Bronchial smooth muscle cell (primary cell): Measurements from ENCODE around the gene ETV6. TPM values are rescaled to one million over a fixed set of nuclear protein-coding genes. Genes with fewer than 3 reads are reported as not detected.

Source experiments
- total RNA-seq: library from RNA; depleted of rRNA; stranded (reverse); fragments of >200 nt; gene quantifications from 2 replicates; pipeline ENCODE4 v1.2.1, GENCODE V29; 2014

The ETV6 gene
- 1.9 and 2.8 TPM in 2 replicates for total RNA-seq

DNA sequence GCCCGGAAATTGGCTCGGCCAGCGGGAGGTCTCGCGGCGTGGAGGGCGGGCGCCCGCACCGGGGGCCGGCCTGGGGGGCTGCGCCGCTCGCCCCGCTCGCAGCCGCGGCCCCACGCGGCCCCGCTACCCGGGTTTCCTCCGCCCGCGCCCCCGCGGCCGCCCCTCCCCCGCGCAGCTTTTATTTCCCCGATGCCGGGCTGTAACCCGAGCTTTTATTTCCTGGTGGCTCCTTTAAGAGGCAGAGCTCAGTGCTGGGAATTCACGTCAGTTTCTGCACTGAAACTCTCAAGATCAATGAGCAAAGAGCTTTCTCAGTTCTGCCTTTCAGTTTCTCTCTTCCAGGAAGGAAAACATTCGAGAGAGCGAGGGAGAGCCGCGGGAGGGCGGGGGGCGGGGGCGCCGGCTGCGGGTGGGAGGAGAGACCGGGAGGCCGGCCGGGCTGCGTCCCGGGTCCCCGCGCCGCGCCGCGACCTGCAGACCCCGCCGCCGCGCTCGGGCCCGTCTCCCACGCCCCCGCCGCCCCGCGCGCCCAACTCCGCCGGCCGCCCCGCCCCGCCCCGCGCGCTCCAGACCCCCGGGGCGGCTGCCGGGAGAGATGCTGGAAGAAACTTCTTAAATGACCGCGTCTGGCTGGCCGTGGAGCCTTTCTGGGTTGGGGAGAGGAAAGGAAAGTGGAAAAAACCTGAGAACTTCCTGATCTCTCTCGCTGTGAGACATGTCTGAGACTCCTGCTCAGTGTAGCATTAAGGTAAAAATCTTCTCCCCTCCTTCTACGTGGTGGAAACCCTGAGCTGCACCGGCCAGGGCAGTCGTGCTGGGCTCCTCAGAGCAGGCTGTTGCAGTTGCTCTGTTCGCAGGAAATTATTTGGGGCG is at the start of gene ETV6:
ETV6 (plus strand) TSS at position 262 of the 873 bp plus-strand sequence; CDS start at position 716, 454 bp downstream.

